C4-2B (cell line): ENCODE results near the gene PIK3R6.

ENCODE experiments used
- ZFX ChIP-seq: fragments of 450-650 bp; IDR thresholded peaks from 2 replicates; pipeline ENCODE4 v1.6.1; 2017
- TF ChIP-seq, protein P1 (sequence below): fragments of 450-650 bp; conservative IDR thresholded peaks from 2 replicates; pipeline ENCODE4 v1.5.1; 2017; ENCODE audit warnings: mild to moderate bottlenecking

DNA sequence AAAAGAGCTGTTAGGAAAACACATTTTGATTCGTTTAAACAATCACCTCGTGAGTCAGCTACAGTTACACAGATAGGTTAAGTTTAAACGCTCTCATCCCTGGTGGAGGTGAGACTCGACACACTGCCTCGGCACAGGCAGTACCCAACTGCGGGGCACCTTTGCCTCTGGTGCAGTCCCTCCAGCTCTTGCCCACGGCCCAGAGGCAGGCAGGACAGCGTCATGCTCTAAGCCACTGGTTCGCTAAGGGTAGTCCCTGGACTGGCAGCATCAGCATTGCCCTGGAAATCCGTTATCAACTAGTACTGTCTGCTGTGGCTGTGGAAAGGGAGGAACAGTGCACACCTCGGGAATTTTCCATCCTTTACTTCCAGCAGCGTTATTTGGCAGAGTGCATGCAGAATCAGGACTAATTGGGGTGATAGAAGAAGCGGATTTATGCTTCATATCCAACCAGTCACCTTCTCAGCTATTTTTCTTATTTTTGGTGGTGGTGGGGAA lies 3.7 kb upstream of the PIK3R6 start:
- TF ChIP-seq ZFX = no peak
- TF ChIP-seq, protein P1, sequence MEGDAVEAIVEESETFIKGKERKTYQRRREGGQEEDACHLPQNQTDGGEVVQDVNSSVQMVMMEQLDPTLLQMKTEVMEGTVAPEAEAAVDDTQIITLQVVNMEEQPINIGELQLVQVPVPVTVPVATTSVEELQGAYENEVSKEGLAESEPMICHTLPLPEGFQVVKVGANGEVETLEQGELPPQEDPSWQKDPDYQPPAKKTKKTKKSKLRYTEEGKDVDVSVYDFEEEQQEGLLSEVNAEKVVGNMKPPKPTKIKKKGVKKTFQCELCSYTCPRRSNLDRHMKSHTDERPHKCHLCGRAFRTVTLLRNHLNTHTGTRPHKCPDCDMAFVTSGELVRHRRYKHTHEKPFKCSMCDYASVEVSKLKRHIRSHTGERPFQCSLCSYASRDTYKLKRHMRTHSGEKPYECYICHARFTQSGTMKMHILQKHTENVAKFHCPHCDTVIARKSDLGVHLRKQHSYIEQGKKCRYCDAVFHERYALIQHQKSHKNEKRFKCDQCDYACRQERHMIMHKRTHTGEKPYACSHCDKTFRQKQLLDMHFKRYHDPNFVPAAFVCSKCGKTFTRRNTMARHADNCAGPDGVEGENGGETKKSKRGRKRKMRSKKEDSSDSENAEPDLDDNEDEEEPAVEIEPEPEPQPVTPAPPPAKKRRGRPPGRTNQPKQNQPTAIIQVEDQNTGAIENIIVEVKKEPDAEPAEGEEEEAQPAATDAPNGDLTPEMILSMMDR = no peak
